AG04449 (cell line): ENCODE results near the gene FSHB.

Experiments used
- CTCF ChIA-PET: fragments of 350-600 bp; formaldehyde crosslinking; extraction: SDS; loops from one replicate; lab custom pipeline; 2021; ENCODE audit warnings: antibody characterized with exemption; lab: Yijun Ruan, JAX
- POLR2A ChIA-PET: fragments of 400-600, 350-600 bp; formaldehyde crosslinking; extraction: SDS; loops from one replicate; lab custom pipeline; 2020; ENCODE audit warnings: antibody characterized with exemption, inconsistent platforms; lab: Yijun Ruan, JAX
- DNase-seq: peaks from one replicate; pipeline ENCODE4 v3.0.0-alpha.2; 2010; ENCODE audit warnings: low read depth, low spot score
- H3K4me3 ChIP-seq: 2 replicates; pipeline ENCODE4 v1.5.1; 2011; ENCODE audit warnings: low read depth, mild to moderate bottlenecking, control low read depth, low read length
- TF ChIP-seq, protein P1 (sequence below): IDR thresholded peaks from one replicate; pipeline ENCODE4 v1.5.1; 2011; ENCODE audit warnings: mild to moderate bottlenecking, moderate library complexity, low read length, control low read depth, inconsistent platforms; ENCODE audit not compliant: insufficient read depth; ENCODE audit errors: missing control alignments

The FSHB gene

DNA sequence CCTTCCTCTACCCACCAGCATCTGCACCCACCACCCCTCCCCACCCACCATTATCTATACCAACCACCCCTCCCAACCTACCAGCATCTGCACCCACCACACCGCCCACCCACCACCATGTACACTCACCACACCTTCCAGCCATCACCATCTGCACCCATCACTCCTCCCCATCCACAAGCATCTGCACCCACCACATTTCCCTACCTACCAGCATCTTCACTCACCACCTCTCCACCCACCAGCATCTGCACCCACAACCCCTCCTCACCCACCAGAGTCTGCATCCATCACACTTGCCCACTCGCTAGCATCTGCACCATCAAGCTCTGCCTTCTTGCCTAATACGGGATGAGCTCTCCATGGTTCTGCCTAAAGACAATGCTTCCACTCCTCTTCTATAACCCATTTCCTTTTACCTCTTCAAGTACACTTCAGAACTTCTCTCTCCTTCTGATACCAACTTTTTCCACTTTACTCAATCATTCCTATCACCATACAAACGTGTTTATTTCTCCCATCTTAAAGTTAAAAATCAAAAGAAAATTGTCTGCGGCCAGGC is 2.4 kb upstream of the FSHB start:
- DNase-seq, result no peak
- ChIA-PET CTCF (no interaction called here), POLR2A (no interaction called here)
- TF ChIP-seq, protein P1, sequence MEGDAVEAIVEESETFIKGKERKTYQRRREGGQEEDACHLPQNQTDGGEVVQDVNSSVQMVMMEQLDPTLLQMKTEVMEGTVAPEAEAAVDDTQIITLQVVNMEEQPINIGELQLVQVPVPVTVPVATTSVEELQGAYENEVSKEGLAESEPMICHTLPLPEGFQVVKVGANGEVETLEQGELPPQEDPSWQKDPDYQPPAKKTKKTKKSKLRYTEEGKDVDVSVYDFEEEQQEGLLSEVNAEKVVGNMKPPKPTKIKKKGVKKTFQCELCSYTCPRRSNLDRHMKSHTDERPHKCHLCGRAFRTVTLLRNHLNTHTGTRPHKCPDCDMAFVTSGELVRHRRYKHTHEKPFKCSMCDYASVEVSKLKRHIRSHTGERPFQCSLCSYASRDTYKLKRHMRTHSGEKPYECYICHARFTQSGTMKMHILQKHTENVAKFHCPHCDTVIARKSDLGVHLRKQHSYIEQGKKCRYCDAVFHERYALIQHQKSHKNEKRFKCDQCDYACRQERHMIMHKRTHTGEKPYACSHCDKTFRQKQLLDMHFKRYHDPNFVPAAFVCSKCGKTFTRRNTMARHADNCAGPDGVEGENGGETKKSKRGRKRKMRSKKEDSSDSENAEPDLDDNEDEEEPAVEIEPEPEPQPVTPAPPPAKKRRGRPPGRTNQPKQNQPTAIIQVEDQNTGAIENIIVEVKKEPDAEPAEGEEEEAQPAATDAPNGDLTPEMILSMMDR, result no peak
- H3K4me3 ChIP-seq, result no peak overlapping the region

DNA sequence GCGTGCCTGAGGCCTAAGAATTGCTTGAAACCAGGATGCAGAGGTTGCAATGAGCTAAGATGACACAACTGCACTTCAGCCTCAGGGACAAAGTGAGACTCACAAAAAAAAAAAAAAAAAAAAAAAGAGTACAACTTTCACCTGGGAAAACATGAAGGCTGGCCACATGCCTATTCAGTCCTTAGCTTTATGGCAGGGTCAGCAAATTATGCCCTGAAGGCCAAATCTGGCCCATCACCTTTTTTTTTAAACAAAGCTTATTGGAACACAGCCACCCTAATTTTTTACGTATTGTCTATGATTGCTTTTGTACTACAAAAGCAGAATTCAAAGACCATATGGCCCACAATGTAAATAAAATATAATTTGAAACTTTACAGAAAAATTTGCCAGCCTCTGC is 8.2 kb downstream of the FSHB start:
- no peak for DNase-seq
- ChIA-PET POLR2A (no interaction called here), CTCF (interaction anchor here (0.7 kb wide), 1 partner anchor 776 kb away, joined by 3 read pairs; no protein-coding TSS in a partner anchor)
- TF ChIP-seq, protein P1, result no peak
- no peak overlapping the region for H3K4me3 ChIP-seq

DNA sequence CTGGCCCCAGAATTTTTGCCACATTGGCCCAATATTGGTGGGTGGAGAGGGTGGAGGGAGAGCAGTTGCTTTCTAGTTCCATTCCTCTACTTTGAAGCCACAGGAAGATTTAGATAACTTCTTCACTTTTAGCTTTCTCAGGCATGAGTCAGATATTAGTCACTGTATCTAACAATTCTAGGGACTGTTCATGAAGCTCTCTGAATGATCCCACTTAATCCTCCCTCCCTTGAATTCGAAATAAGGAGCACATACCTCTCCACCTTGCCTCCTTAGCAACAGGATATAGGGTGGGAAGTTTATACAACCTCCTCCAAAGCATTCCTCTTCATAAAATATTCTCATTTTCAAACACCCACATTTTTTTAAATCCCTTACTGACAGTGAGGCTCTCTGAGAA is 13.5 kb downstream of the FSHB start:
- TF ChIP-seq, protein P1, result no peak
- ChIA-PET CTCF (no interaction called here), POLR2A (interaction anchor here (1.0 kb wide), 1 partner anchor 79 kb away, joined by 4 read pairs; the partner anchor contains the start of gene ARL14EP)
- H3K4me3 ChIP-seq, result no peak overlapping the region
- peak; percentile 16 for DNase-seq

DNA sequence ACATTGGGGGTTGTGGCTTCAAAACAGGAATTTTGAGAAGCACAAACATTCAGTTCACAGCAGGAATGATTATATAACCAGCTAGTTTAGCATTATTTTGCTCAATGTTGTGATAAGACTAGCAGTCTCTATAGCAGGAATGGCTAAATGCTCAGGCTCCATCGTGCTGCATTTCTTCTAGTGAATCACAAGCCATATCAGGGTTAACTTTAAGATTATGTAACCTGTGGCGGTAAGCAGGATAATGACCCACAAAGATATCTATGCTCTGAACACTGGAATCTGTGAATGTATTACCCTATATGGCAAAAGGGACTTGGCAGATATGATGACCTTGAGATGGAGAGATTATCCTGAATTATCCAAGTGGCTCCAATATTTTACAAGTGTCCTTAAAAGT is 14.8 kb downstream of the FSHB start:
- H3K4me3 ChIP-seq, result no peak overlapping the region
- DNase-seq, result no peak
- ChIA-PET CTCF (interaction anchor here (0.8 to 1.2 kb wide), 2 partner anchors 117 to 813 kb away, joined by 3 read pairs; no protein-coding TSS in a partner anchor), POLR2A (no interaction called here)
- TF ChIP-seq, protein P1, result no peak

DNA sequence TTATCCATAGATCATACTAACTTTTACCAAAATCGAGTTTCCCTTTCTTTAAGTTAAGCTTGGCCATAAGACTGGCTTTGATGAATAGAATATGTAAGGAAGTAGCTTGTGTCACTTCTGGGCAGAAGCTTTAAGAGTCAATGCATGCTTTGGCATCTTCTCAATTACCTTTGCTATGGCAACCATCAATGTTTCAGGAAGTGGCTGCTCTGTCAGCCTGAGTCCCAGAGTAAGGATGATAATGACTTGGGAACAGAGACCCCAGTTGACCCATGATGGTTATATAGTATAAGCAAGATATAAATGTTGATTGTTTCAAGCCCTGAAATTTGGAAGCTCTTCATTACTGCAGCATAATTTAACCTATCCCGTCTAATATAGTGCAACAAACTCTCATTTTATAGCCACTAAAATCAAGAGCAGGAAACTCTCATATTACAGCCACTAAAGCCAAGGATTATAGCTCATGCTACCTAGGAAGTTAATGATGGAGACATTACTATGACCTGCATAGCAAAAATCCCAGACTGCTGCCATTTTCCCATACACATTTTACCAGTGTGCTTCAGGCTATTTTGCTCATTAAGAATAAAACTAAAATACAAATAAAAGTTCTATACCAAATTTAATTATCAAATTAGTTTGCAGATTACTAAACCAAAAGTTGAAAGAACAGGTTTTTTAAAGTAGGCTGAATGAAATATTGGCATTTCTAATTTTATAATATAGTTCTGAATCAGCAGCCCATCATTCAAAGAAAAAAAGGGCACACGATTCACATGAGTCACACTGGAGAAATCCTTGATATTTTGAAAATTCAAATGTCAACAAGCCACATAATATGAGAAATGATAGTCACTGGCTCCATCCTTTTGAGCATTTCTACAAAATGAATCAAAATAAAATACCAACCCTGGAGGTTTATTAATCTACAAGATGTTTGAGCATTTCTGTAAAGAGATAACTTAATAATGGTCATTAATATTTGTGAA is 23.8 kb downstream of the FSHB start:
- ChIA-PET POLR2A (no interaction called here), CTCF (interaction anchor here (0.9 kb wide), 1 partner anchor 61 kb away, joined by 5 read pairs; no protein-coding TSS in a partner anchor)
- TF ChIP-seq, protein P1, result no peak
- H3K4me3 ChIP-seq, result no peak overlapping the region
- DNase-seq, result no peak

DNA sequence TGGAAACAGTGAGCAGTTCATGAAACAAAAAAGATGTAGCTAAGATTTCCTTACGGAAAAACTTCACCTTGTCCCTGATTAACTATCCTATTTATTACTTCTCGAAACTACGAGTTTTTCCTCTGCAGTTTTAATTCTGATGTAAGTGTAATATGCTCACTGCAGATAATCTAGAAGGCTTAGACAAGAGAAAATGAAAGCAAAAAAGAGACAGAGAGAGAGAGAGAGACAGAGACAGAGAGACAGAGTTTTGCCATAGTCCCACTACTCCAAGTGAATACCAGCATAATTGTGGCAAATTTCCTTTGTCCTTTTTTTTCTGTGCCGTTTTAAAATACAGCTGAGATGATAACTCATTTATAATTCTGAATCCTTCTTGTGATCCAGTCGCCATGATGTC is 24.8 kb downstream of the FSHB start:
- H3K4me3 ChIP-seq, result no peak overlapping the region

More for the DNA sequence above, 24.8 kb downstream of the FSHB start:
- TF ChIP-seq, protein P1, result no peak
- CTCF ChIA-PET, result no interaction called here
- POLR2A ChIA-PET, result no interaction called here
- no peak for DNase-seq
